ENCODE measurements around the gene MPPED1.

The MPPED1 gene

GRCh38 chr22:43451371-43452050, 39.7 kb downstream of the MPPED1 start:
- TF ChIP-seq, protein P1, sequence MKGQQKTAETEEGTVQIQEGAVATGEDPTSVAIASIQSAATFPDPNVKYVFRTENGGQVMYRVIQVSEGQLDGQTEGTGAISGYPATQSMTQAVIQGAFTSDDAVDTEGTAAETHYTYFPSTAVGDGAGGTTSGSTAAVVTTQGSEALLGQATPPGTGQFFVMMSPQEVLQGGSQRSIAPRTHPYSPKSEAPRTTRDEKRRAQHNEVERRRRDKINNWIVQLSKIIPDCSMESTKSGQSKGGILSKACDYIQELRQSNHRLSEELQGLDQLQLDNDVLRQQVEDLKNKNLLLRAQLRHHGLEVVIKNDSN (IDR thresholded peaks at IDR 0.05): no peak
- TF ChIP-seq YY1 (IDR thresholded peaks at IDR 0.05; ENCODE audit: low read depth) (no peak), TAF1 (IDR thresholded peaks at IDR 0.05; ENCODE audit: low read depth) (no peak), CEBPB (IDR thresholded peaks at IDR 0.05) (no peak), TEAD4 (IDR thresholded peaks at IDR 0.05) (no peak), EP300 (IDR thresholded peaks at IDR 0.05; ENCODE audit: borderline replicate concordance) (no peak), ZBTB7A (IDR thresholded peaks at IDR 0.05; ENCODE audit: low read depth) (no peak), CREB1 (IDR thresholded peaks at IDR 0.05; ENCODE audit: low read depth) (no peak), NFIC (IDR thresholded peaks at IDR 0.05) (no peak), TCF12 (IDR thresholded peaks at IDR 0.05; ENCODE audit: low read depth) (no peak), RAD21 (IDR thresholded peaks at IDR 0.05; ENCODE audit: low read depth) (no peak), REST (IDR thresholded peaks at IDR 0.05; ENCODE audit: low read depth) (no peak), FOXM1 (IDR thresholded peaks at IDR 0.05; ENCODE audit: borderline replicate concordance, low read depth) (no peak), EGR1 (IDR thresholded peaks at IDR 0.05) (no peak)
- TF ChIP-seq, protein P2, sequence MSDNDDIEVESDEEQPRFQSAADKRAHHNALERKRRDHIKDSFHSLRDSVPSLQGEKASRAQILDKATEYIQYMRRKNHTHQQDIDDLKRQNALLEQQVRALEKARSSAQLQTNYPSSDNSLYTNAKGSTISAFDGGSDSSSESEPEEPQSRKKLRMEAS (IDR thresholded peaks at IDR 0.05): no peak

- TF ChIP-seq EGR1 (IDR thresholded peaks at IDR 0.05): no peak
- TF ChIP-seq YY1 (IDR thresholded peaks at IDR 0.05; ENCODE audit: low read depth): no peak
- TF ChIP-seq REST (IDR thresholded peaks at IDR 0.05; ENCODE audit: low read depth): no peak
- TF ChIP-seq, protein P2 (IDR thresholded peaks at IDR 0.05): no peak
- TF ChIP-seq NFIC (IDR thresholded peaks at IDR 0.05): no peak
- TF ChIP-seq, protein P1 (IDR thresholded peaks at IDR 0.05): no peak
Observed at GRCh38 chr22:43455846-43456245, 44.0 kb downstream of the MPPED1 start.

- no peak for TF ChIP-seq TCF12 (IDR thresholded peaks at IDR 0.05; ENCODE audit: low read depth)
- no peak for TF ChIP-seq CREB1 (IDR thresholded peaks at IDR 0.05; ENCODE audit: low read depth)
- no peak for TF ChIP-seq CEBPB (IDR thresholded peaks at IDR 0.05)
- TF ChIP-seq, protein P2 (IDR thresholded peaks at IDR 0.05): no peak
- TF ChIP-seq RAD21 (IDR thresholded peaks at IDR 0.05; ENCODE audit: low read depth): no peak
- no peak for TF ChIP-seq REST (IDR thresholded peaks at IDR 0.05; ENCODE audit: low read depth)
- TF ChIP-seq EGR1 (IDR thresholded peaks at IDR 0.05): no peak
- TF ChIP-seq YY1 (IDR thresholded peaks at IDR 0.05; ENCODE audit: low read depth): no peak
- no peak for TF ChIP-seq TAF1 (IDR thresholded peaks at IDR 0.05; ENCODE audit: low read depth)
- TF ChIP-seq ZBTB7A (IDR thresholded peaks at IDR 0.05; ENCODE audit: low read depth): no peak
- TF ChIP-seq, protein P1 (IDR thresholded peaks at IDR 0.05): no peak
- TF ChIP-seq FOXM1 (IDR thresholded peaks at IDR 0.05; ENCODE audit: borderline replicate concordance, low read depth): no peak
Observed at GRCh38 chr22:43457002-43457401, 45.2 kb downstream of the MPPED1 start.

GRCh38 chr22:43462701-43463100, 50.9 kb downstream of the MPPED1 start:
- no peak for TF ChIP-seq REST (IDR thresholded peaks at IDR 0.05; ENCODE audit: low read depth)
- no peak for TF ChIP-seq TAF1 (IDR thresholded peaks at IDR 0.05; ENCODE audit: low read depth)
- no peak for TF ChIP-seq YY1 (IDR thresholded peaks at IDR 0.05; ENCODE audit: low read depth)
- TF ChIP-seq CEBPB (IDR thresholded peaks at IDR 0.05): no peak
- no peak for TF ChIP-seq TEAD4 (IDR thresholded peaks at IDR 0.05)
- no peak for TF ChIP-seq RAD21 (IDR thresholded peaks at IDR 0.05; ENCODE audit: low read depth)
- TF ChIP-seq NFIC (IDR thresholded peaks at IDR 0.05): no peak
- no peak for TF ChIP-seq ZBTB7A (IDR thresholded peaks at IDR 0.05; ENCODE audit: low read depth)
- TF ChIP-seq, protein P2 (IDR thresholded peaks at IDR 0.05): no peak
- no peak for TF ChIP-seq EP300 (IDR thresholded peaks at IDR 0.05; ENCODE audit: borderline replicate concordance)
- no peak for TF ChIP-seq CREB1 (IDR thresholded peaks at IDR 0.05; ENCODE audit: low read depth)
- TF ChIP-seq TCF12 (IDR thresholded peaks at IDR 0.05; ENCODE audit: low read depth): no peak
- no peak for TF ChIP-seq FOXM1 (IDR thresholded peaks at IDR 0.05; ENCODE audit: borderline replicate concordance, low read depth)
- TF ChIP-seq, protein P1 (IDR thresholded peaks at IDR 0.05): no peak
- no peak for TF ChIP-seq EGR1 (IDR thresholded peaks at IDR 0.05)
